Colonic mucosa (tissue), 4 donors: Measurements from ENCODE around the gene DNMT3A. TPM values are rescaled to one million over a fixed set of nuclear protein-coding genes. Genes with fewer than 3 reads are reported as not detected.

Source experiments
- DNase-seq: peaks from one replicate; pipeline ENCODE4 v3.0.0-alpha.2; 2020
- H3K27ac ChIP-seq: fragments of 200-600 bp; one replicate; pipeline ENCODE4 v1.8.0; 2021
- H3K27me3 ChIP-seq: fragments of 200-600 bp; one replicate; pipeline ENCODE4 v1.8.0; 2021
- H3K36me3 ChIP-seq: fragments of 200-600 bp; one replicate; pipeline ENCODE4 v1.8.0; 2021
- H3K4me1 ChIP-seq: fragments of 200-600 bp; one replicate; pipeline ENCODE4 v1.8.0; 2021; ENCODE audit warnings: mild to moderate bottlenecking
- H3K4me3 ChIP-seq: fragments of 200-600 bp; one replicate; pipeline ENCODE4 v1.8.0; 2021
- H3K9ac ChIP-seq, 2 donors: one replicate each; pipeline ENCODE4 v1.7.0; 2013; ENCODE audit warnings: control low read depth in 2 of 2, low read depth in 2 of 2, low read length in 2 of 2
- H3K9me3 ChIP-seq: fragments of 200-600 bp; one replicate; pipeline ENCODE4 v1.8.0; 2021
- CTCF ChIP-seq: fragments of 200-600 bp; IDR thresholded peaks from one replicate; pipeline ENCODE4 v1.8.0; 2022; ENCODE audit warnings: antibody characterized with exemption, mild to moderate bottlenecking
- intact Hi-C: fragments of 100-400 bp; cut with DNase I; formaldehyde crosslinking; loops from one replicate; pipeline ENCODE4 v1.14.1; 2022
- total RNA-seq, 2 donors: library from RNA; stranded (reverse); fragmentation: NEBNext Ultra II Directional in 1 of 2; extraction: Animal tissue kit (Norgen Biotek cat#: 25700) in 1 of 2; gene quantifications; one replicate each; pipeline ENCODE4 v1.2.1, GENCODE V29; 2021
- donor health status: healthy.
- donor health status: DM: no; HTN: no; CAD: no.
- donor health status: DM: no; HTN: no; CAD: no.

DNMT3A gene
- total RNA-seq, 2 donors from 2014 or later: 30.8 to 44.5 TPM

- H3K27me3 ChIP-seq: no peaks in the 10 kb centered on the region
- DNase-seq: no peak
- intact Hi-C loops: no loop called here
Observed at GRCh38 chr2:25201265-25201664, 140.5 kb downstream of the DNMT3A start.

GRCh38 chr2:25198576-25198975 is 143.1 kb downstream of the DNMT3A start:
- no peak for TF ChIP-seq CTCF
- Histone ChIP-seq H3K27ac (no peak overlapping the region), H3K9ac (no peak overlapping the region), H3K4me3 (no peak overlapping the region), H3K4me1 (no peaks in the 10 kb centered on the region), H3K9me3 (no peaks in the 10 kb centered on the region), H3K36me3 (no peaks in the 10 kb centered on the region), H3K27me3 (no peaks in the 10 kb centered on the region)
- DNase-seq: no peak
- intact Hi-C loops: loop anchor here (5.0 kb wide), 1 partner anchor 221 kb away; no protein-coding TSS in a partner anchor

More at GRCh38 chr2:25201265-25201664, 140.5 kb downstream of the DNMT3A start:
- H3K27ac ChIP-seq: no peak overlapping the region
- H3K4me1 ChIP-seq: no peaks in the 10 kb centered on the region
- H3K36me3 ChIP-seq: no peaks in the 10 kb centered on the region
- TF ChIP-seq CTCF: no peak
- H3K9me3 ChIP-seq: no peaks in the 10 kb centered on the region
- no peak overlapping the region for H3K4me3 ChIP-seq
- no peak overlapping the region for H3K9ac ChIP-seq

GRCh38 chr2:25198209-25198525 is 143.6 kb downstream of the DNMT3A start:
- Histone ChIP-seq H3K9ac (peak overlapping the region in 1 of 2 donors; percentile 32), H3K9me3 (no peaks in the 10 kb centered on the region), H3K27me3 (no peaks in the 10 kb centered on the region), H3K27ac (no peak overlapping the region), H3K36me3 (no peaks in the 10 kb centered on the region), H3K4me3 (no peak overlapping the region), H3K4me1 (no peaks in the 10 kb centered on the region)
- no peak for DNase-seq
- no peak for TF ChIP-seq CTCF
- intact Hi-C loops: loop anchor here (5.0 kb wide), 1 partner anchor 221 kb away; no protein-coding TSS in a partner anchor

GRCh38 chr2:25197336-25198208 is 144.2 kb downstream of the DNMT3A start:
- intact Hi-C loops: loop anchor here (5.0 kb wide), 1 partner anchor 220 kb away; no protein-coding TSS in a partner anchor
- no peaks in the 10 kb centered on the region for H3K27me3 ChIP-seq
- TF ChIP-seq CTCF: no peak

GRCh38 chr2:25194576-25195122 is 147.1 kb downstream of the DNMT3A start:
- no peaks in the 10 kb centered on the region for H3K27me3 ChIP-seq
- no peak for DNase-seq
- no peaks in the 10 kb centered on the region for H3K4me1 ChIP-seq
- no peaks in the 10 kb centered on the region for H3K36me3 ChIP-seq
- H3K9me3 ChIP-seq: no peaks in the 10 kb centered on the region
- TF ChIP-seq CTCF: no peak
- H3K4me3 ChIP-seq: no peak overlapping the region
- intact Hi-C loops: loop anchor here (5.0 kb wide), 1 partner anchor 217 kb away; no protein-coding TSS in a partner anchor
- H3K9ac ChIP-seq: no peak overlapping the region
- no peak overlapping the region for H3K27ac ChIP-seq

More at GRCh38 chr2:25197336-25198208, 144.2 kb downstream of the DNMT3A start:
- Histone ChIP-seq H3K27ac (no peak overlapping the region), H3K9me3 (no peaks in the 10 kb centered on the region), H3K4me1 (no peaks in the 10 kb centered on the region), H3K36me3 (no peaks in the 10 kb centered on the region), H3K4me3 (no peak overlapping the region), H3K9ac (peak overlapping the region in 1 of 2 donors; percentile 32)
- DNase-seq: no peak
